ENCODE results near the gene SDHD.

DNA sequence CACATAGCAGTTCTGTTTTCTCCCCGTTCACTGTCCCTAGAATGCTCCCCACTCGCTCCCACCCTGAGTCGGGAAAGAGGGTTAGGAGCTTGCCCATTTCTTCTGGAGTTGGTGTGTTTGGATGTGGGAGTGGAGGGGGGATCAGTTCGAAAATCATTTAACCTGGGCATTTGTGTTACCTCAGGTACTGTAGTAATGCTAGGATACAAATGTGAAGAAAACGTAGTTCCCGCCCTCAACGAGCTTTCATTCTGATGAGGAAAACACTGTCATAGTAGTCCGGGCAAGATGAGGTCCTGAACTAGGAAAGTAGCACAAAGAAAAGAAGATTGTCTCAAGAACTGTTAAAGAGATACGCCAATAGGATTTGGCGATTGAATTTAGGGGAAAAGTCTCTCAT lies 539 bp downstream of the SDHD start:
- TF ChIP-seq CTCF (IDR thresholded peaks at IDR 0.05) (no peak), SMC3 (IDR thresholded peaks at IDR 0.05; ENCODE audit: low read depth, low read length) (no peak), POLR2AphosphoS5 (IDR thresholded peaks at IDR 0.05; ENCODE audit: low read depth, low read length) (no peak), RCOR1 (IDR thresholded peaks at IDR 0.05; ENCODE audit: low read length) (no peak), RAD21 (IDR thresholded peaks at IDR 0.05; ENCODE audit: low read length) (no peak), NRF1 (IDR thresholded peaks at IDR 0.05; ENCODE audit: low read depth, low read length) (no peak)
